Islet precursor cell (in vitro differentiated cells): ENCODE data around the gene STXBP6.

Source experiments
- DNase-seq: peaks from one replicate; pipeline ENCODE4 v3.0.0-alpha.2; 2018

The STXBP6 gene

DNA sequence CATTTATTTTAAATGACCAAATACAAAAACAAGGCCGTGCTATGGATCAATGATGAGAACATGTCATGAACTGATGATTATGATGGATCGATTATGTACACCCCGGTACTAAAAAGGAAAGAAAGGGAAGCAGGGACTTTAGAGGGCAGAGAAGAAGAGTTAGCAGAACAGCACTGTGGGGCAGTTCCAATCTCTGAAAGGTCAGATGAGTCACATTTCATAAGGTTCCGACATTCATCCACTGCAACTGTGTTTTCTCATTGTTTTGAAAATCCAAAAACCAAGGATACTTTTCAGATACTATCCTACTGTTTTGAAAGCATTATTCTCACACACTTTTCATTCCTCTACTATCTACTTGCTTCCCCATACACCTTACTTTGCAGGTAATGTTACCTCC, 169.3 kb downstream of the STXBP6 start:
- no peak for DNase-seq

DNA sequence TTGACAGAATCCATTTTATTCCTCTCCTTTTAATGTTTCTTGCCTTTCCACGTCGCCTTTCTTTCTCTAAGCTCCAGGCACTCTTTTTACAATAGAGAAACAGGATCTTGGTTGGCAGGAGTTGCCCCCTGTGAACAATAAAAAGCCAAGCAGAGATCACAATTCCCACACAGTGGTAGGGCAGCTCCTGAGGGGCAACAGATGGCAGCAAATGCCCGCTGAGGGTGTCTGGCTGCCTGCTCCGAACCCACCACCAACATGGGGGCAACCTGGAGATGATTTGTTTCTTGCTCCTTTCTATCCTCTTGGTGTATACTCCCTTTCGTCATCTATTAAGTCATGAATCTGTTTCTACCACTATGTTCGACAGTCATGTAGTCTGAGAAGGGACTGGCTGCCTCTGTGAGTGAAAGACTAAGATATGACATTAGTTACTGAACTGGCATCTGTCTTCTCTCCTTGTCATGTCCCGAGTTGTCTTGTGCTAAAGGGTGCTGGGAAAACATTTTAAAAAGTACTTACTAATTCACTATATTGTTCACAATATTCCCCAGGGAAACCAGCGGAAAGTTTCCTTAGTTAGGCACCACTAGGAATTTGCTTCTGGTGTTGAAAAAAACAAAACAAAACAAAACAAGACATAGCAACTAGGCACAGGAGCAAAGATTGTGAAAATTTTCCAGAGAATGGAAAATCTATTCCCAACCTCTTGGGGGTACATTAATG, 170.1 kb downstream of the STXBP6 start:
- no peak for DNase-seq

DNA sequence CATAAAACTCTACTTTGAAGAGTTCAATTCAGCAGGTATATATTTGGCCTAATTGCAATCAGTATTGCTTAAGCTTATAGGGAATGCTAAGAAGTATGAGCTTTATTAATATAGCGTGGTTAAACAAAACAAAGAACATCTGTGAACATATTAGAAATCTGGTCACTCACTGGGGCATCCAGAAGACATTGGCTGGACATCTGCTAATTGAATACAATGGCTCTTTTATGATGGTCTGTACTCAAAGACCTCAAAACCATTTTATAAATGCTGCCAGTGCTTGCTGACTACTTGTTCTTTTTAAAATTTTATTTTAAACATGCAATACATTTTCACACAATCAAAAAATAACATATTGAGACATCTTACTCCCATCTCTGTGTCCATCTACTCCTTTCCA, 173.0 kb downstream of the STXBP6 start:
- DNase-seq: no peak

DNA sequence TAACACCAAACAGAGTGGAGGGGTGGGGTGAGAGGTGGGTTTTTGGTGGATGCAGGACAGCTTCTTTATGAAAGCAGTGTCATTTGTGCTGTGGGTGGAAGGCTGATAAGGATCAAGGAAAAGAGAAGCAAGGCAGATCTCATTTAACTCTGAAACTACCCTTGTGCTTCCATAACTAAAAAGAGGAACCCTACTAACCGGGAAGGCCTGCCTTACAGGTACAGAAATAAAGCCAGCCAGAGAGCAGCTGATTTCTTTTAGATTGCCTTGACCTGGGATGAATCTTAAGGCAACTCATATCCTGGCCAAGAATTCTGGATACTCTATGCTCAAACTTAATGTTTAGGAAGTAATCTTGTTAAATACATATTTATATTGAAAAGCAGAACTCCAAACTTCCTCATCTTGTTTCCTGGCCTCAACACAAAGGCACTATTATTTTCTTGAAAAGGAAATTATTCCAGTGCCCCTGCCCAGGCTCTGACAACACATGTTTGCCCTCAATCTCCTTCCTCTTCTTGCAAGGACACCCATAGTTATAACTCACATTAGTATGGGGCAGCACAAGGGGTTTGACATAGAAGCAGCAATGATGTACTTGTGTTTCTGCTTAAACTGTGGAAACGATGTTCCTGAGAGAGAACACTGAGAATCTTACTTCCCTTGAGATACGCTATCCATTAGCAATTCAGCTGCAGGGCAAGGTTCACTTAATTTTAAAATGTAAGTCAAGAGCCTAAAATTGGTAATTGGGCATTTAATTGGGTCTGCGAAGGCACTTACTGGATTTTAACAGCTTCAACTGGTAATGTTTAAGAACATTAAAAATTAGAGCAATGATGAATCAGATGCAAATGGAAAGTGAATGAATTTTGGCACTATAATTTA, 173.7 kb downstream of the STXBP6 start:
- no peak for DNase-seq

DNA sequence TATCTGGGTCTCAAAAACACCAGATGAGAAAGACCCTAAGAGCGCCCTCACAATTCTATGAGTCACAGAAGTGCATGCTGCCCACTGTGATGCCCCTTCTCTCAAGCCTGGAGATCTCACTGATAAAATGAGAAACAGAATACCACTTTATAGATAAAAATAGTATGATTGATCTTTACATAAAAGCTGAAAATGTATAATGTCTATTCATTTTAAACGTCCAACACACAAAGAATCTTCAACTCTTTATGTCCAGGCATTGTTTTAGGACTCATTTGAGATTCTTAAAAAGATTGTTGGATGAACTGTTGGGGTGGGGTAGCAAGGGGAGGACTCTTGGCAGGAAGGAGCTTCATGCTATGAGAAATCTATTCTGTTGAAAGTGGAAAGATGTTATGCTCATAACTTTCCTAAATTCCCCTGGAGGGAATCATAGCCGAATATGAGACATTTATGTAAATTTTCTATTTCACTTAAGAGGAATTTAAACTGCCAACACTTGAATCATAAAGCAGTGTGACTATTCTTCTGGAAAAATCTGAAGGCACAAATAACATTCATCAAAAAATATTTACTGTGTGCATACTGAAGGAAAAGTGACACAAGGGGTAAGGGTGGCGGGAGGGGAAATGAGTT, 174.6 kb downstream of the STXBP6 start:
- DNase-seq: no peak

DNA sequence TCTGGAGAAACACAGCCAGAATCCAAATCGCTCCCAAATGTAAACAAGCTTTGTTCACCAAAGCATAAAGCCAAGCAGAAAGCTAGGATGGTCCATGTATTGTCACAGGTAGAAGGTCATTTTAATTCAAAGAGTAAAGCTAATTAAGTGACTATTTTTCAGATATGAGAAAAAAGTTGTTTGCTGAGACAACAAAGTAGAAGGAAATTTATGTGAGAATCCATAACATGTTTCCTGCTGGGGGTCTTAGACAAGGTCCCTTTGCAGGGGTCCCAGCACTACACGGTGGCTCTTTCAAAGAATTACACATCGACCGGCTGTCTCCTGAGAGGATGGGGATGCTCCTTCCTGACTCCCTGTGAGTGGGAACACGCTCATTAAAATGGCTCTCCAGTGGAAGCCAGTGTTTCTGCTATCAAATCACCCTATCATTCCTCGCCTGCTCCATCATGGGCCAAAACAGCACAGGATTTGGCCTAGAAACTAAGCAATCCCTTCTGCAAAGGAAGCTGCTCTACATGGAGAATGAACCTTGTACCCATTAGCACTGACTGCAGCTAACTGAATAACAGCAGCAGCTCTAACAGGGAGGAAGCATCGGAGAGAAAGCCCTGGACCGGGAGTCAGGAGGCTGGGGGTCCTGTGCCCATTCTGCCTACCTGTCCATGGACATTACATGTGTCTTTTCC, 175.3 kb downstream of the STXBP6 start:
- DNase-seq: no peak

DNA sequence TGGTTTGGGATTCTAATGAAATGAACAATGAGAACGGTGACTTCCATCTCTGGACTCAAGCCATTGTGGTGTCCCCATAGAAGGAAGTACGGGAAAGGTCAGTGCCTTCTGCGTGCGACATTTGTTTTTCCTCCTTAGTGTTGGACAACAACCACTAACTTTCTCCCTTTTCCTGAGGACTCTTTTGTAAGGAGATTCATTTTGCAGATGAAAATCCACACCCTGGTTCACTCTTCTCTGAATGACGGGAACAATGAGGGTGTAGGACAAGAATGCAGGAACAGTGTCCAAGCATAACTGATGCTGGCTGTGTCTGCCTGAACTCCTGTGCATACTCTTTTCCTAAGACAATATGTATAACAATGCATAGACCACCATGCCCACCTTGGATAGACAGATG, 176.4 kb downstream of the STXBP6 start:
- no peak for DNase-seq

DNA sequence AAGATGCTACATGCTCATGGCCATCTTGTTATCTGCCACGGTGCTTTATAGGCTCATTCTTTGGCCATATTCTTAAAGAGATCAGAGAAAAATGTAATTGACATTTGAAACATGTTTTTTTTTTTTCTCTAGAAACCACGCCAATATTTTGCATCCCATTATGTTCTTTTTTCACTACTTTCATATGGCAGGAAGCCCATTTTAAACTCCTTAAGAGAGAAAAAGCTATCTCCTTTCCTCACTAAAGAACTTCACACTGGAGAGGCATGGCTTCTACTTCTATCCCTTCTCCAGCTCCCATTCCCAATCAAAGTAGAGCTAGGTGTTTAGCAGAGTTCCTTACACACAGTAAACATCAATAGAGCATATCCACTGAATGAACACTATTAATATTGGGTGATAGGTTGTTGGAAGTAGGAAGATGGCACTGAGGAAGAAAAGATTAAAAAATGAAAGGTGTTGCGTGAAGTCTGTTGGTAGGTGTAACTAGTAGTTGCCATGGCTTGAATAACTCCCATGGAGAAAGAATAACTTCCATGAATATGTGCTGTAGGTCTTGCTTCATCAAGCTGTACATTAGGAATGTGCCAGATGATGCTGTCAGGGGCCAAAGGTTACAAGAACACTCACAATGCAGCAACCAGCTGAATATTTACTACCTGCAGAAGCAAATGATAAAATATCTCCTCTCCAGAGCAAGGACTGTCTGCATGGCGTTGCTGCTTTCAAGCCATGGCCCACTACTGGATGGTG, 178.8 kb downstream of the STXBP6 start:
- DNase-seq: no peak

DNA sequence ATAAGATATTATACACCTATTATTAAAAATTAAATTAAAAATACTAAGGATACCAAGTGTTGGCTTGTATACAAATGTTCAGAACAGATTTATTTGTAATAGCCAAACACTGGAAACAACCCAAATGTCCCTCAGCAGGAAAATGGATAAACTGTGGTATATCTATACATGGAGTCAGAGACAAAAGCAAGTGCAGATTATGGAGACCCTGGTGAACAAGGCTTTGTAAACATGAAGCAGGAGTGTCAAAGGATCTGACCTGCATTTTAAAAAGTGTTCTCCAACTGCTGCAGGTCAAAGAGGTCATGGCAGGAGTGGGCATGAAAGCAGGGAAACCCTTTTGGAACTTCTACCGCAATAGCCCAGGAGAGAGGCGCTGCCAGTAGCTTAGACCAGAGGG, 181.6 kb downstream of the STXBP6 start:
- DNase-seq: no peak

DNA sequence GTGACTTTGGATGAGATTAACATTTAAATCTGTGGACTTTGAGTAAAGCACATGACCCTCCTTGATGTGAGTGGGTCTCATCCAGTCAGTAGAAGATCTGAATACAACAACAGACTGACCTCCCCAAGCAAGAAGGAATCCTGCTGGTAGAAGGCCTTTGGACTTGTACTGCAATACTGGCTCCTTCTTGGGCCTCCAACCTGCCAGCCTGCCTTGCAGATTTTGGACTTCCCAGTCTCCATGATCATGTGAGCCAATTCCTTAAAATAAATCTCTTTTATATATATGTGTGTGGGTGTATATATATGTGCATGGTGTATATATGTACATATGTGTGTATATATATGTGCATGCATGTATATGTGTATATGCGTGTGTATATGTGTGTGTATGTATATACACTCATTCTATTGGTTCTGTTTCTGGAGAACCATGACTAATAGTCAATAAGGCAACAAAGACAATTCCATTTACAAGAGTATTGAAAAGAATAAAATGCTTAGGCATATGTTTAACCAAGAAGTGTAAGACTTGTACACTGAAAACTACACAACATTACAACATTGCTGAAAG, 183.8 kb downstream of the STXBP6 start:
- no peak for DNase-seq

DNA sequence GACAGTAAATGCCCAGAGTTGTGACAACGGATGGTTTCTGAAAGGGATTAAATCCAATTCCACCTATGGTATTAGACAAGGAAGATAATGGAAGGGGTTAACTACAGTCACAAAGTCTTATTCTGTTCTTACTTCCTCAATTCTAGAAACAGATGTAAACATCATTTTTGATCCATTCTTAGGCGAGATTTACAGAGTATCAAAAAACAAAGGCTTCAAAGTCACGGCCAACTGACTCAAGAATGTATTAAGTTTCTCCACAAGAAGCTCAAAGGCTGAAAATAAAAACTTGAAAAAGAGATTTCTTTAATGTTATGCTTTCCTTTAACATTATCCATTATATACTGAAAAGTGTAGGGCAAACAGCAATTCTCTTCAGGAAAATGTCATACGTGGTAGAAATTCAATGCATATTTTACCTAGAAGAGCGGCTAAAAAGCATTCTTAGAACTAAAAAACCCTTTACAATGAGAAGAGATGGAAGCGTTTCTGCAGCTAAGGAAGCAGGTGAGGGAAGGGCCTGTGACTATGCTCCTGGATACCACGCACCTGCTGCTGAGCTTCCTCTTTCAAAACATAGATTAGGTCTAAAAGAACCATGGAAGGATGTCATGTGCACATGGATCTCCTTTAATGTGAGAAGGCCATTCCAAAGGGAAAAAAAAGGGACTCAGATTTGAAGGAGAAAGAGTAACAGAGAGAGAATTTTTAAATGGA, 185.8 kb downstream of the STXBP6 start:
- no peak for DNase-seq

DNA sequence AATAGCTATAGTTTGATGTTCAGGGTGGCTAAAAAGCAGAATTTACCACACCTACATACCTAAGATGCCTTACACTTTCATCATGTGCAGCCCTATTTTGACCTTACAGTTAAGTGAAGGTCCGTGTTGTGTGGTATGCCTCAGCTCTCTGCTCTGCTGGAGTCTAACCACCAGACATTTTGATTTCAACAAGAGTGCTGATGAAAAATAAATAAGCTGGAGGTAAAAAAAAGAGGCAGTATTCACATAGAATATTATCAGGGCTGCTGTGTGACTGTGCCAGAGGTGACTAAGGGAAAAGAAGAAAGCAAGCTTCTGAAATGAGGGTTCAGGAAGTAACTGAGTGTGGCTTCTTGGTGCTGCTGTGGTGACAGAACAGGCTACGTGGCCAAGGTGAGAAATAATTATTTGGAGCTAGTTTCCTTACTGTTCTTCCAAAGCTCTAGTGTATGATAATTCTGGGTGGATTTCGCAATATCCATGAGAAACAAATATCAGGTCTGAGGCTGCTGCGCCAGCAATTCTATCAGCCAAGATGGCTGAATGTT, 188.8 kb downstream of the STXBP6 start:
- DNase-seq: no peak

DNA sequence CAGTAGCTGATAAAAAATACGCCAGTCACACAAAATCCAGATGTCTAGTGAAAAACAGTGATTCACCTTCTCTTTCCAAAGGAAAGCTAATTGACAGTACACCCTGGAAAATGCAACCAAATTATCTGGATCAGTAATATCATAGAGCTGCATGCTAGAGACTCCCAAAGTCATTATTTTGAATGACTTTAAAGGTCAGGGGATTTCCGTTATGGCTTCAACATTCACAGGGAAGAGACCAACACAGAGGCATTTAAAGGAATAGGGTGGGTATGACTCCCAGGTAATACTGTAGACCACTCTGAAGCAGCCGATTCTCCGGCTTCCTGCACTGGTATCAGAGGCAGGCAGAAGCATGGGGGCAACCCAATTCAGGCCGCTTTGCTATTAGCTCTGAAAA, 190.4 kb downstream of the STXBP6 start:
- no peak for DNase-seq

DNA sequence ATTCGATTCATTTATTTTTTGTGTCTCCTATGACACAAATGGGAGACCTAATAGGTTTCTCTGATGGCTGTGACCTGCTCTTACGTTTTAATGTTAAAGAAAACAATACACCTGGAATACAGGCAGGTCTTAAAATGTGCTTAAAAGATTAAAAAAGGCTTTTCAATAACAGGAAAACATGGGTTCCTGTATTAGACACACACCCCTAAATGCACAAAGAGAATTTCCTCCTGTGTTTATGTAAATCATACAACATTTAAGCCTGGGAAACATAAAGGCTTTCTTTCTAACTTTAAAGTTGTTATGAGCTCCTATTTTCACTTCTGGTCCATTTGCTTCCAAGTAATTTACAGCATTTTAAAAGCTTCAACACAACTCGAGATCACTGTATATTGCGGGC, 191.3 kb downstream of the STXBP6 start:
- no peak for DNase-seq

DNA sequence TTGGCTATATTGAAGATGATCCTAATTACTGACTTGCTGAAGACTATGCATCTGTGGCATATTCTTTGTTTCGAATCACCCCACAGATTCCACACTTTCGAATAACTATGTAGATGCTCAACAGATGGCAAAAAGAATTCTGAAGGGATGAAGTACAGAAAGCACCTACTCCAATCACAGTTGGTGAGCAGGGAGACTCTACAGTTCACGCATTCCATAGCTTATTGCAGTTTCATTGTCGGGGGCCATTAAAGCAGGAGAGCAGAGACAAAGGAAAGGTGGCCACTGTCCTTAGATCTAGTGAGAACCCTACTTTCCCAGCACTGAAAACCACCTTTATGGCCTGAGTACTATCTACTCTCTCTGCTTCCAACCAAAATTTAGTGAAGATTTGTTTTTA, 191.9 kb downstream of the STXBP6 start:
- DNase-seq: no peak

DNA sequence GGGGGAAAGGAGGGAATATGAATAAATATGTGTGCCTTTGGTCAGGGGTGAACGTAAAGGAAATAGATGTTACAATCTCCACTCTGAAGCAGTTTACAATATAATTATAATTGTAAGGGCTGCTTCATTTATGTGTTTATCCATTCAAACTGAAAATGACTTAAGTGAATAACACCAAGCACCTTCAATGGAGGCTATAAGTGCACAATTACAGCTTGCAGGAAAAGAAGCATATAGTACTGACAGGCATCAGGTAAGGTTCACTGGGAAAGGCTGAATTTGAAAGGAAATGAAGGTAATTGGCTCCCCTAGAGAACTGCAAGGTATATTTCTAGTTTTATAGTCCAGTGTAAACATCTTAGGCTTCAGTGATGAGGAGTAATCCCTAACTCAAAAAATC, 192.7 kb downstream of the STXBP6 start:
- DNase-seq: no peak

DNA sequence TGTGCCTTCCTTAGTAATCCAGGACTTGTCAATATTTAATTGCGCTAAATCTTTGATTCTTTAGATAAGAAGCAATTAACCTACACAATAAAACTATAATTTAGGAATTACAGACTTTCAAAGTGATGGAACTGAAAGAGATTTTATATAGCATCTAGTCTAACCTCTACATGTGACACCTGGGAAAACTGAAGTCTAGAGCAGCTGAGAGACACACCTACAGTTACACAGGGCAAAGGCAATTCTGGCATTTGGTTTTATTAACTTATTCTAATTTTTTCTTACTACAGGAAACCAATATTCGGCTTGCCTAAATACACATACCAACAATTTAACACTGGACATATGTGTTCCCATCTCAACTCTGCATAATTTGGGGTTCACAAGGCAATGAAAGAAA, 196.5 kb downstream of the STXBP6 start:
- DNase-seq: no peak

DNA sequence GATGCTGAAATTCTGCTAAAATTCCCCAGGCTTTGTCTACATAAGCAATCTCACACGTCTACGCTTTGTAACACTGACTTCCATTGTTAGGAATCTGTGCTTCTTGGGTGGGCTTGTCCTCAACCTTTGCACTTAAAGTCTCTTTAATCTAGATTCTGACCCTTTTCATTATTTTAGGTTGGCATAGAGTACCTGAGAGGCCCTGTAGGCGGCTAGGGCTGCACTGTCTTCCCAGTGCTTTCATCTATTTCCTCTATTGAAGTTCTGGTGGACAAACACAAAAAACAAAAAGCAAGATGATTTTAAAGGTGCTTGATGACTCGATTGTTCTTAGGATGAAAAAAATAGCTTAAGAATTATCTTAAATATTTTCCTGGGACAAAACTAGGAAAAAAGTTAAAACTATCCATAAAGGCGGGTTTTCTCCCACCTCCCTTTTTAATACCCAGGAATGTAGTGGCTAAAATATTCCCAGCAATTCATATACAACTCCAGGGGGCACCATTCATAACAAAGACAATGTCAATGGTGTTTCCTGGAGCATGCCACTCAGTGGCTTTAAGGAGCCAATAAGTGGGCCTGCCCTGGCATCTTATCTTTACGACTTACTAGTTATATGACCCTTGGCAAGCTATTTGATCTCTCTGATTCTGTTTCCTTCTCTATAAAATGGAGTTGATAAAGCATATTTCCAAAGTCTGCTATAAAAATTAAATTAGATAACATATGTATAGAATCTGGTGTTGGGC, 197.5 kb downstream of the STXBP6 start:
- DNase-seq: no peak

DNA sequence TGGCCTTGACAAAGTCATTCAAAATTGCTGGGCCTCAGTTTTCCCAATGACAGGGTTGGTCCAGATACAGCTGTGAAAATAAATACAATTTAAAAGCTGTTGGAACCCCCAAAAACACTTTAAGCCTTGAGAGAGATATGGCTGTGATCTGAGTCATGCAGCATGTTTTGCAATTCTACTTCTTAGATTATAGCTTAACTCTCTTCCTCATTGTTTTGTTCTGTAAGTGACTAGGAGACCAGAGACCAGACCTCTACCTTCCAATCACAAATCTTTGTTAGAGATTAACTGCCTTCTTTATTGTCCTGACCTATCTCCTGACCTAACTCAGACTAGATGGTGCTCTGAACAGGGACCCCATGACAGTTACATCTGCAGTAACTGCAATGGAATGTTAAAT, 198.1 kb downstream of the STXBP6 start:
- no peak for DNase-seq

DNA sequence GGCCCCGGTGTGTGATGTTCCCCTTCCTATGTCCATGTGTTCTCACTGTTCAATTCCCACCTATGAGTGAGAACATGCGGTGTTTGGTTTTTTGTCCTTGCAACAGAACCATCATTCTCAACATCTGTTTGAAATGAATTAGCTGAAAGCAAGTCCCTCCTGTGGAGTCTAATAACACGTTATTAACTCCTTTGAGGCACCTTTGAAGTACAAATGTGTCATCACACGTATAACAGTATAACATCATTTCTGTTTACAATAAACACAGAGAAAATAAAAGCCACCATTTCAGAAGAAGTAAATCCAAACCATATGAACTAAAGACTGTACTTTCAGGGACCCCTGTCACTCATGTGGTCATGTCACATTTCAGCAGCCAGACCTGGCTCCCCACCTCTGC, 198.5 kb downstream of the STXBP6 start:
- DNase-seq: no peak
